GM12872 (cell line): ENCODE data around the gene SERINC5.

Experiments used
- TF ChIP-seq, protein P1 (sequence below): IDR thresholded peaks from 3 replicates; pipeline ENCODE4 v1.5.1; 2011; ENCODE audit warnings: low read depth, mild to moderate bottlenecking, low read length, moderate library complexity; ENCODE audit not compliant: insufficient read depth

SERINC5 gene

DNA sequence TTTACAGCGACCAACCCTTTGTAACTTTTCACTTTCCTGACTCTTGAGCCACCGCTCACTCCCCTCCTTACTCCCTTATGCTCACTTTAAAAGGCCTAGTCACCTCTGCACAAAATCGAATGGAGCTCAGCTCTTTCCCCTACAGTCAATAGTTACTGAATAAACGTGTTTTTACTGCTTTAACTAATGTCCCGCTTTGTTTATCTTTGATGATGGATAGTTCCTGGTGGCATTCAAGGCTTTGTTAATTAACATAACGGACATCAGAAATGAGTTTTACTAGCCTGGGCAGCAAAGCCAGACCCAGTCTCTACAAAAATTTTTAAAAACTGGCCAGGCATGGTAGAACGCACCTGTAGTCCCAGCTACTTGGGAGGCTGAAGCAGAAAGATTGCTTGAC, 5.0 kb downstream of the SERINC5 start:
- TF ChIP-seq, protein P1, sequence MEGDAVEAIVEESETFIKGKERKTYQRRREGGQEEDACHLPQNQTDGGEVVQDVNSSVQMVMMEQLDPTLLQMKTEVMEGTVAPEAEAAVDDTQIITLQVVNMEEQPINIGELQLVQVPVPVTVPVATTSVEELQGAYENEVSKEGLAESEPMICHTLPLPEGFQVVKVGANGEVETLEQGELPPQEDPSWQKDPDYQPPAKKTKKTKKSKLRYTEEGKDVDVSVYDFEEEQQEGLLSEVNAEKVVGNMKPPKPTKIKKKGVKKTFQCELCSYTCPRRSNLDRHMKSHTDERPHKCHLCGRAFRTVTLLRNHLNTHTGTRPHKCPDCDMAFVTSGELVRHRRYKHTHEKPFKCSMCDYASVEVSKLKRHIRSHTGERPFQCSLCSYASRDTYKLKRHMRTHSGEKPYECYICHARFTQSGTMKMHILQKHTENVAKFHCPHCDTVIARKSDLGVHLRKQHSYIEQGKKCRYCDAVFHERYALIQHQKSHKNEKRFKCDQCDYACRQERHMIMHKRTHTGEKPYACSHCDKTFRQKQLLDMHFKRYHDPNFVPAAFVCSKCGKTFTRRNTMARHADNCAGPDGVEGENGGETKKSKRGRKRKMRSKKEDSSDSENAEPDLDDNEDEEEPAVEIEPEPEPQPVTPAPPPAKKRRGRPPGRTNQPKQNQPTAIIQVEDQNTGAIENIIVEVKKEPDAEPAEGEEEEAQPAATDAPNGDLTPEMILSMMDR: no peak

DNA sequence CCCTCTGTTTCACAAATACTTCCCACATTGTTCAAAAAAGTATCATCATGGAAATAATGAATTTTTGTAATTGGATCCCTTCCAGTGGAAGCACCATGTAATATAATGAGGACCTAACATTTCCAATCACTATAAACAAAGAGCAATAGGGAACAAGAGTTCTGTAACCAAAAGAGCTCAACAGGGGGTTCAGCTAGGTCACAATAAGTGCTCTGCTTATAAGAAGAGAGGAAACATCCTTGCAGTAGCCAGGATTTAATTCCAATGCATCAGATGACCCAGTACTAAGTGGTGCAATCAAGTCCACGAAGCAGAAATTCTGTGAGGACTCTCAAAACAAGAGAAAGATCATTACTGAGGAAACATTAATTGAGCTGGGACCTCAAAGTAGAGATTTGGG, 5.9 kb downstream of the SERINC5 start:
- TF ChIP-seq, protein P1: no peak

DNA sequence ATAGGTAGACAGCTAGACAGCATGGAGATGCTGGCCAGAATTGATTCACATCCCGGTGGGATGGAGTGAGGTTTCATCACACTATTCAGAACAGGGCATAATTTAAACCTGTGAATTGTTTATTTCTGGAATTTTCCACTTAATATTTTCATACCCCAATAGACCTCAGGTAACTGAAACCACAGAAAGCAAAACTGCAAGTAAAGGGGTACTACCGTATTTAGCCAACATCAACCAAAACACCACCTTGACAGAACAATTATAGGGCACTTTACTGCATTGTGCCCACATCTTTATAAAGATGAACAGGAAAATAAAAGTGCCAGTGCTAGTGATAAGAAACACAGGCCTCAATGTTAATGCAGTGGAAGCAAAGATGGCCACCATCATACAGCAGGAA, 7.5 kb downstream of the SERINC5 start:
- TF ChIP-seq, protein P1: no peak

DNA sequence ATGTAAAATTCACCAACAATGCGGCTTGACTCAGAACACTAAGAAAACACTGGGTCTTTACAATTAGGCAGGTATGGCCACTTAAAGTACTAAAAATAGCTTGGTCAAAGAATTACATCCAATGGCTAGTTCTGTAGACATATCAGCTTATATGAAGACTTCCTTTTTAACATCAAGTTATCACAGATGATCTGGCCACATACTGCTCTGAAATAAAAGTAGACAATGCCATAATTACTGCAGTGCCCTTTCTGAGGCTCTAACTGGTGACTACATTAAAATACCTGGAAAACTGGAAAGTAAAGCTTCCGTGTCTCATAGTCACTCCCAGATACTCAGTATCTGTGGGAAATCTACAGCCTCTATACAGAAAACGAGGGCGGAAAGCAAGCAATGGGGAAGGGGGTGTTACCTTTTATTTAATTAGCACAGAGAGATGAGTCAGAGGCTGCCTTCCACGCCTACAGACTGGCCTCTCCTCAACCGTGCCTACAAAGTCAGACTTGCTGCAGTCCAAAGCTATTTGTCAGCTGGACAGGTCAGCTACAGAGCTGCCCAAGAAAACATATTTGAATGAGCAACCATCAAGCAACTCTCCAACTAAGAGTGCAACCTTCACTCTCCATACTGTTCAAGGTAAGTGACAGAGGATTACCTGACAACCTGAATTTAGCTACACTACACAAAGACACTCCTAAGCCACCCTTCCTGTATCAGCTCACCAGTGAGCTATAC, 8.7 kb downstream of the SERINC5 start:
- TF ChIP-seq, protein P1: no peak

DNA sequence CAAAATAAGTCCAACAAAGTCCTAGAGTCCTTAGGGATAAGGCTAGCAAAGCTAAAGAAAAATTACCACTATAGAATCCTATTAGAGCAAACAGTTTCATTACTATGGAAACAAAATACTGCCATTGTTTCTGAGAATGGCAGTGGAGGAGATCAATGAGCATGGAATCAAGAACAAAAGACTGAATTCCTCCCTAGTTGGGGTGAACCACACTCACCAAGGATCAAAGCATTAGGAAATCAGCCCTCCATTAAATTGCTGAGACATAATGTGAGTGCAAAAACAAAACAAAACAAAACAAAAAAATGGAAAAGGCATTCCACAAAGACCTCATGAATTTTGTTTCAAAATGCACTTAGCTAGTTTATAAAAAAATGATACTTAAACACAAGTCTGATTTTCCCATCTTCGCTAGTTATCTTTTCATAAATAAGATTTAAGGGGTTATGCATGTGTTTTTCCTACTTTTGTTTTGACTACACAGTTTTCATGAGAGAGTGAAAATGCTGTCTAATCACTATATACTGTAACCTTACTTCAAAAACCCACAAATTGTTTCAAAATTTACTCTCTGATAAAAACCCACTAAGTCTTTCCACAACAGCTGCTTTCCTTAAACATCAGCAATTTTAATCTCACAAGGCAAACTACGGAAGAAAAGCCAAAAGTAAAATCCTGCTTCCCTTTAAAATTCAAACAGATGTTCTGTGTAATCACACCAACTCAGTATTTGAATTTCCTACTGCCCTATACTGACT, 9.7 kb downstream of the SERINC5 start:
- TF ChIP-seq, protein P1: no peak

DNA sequence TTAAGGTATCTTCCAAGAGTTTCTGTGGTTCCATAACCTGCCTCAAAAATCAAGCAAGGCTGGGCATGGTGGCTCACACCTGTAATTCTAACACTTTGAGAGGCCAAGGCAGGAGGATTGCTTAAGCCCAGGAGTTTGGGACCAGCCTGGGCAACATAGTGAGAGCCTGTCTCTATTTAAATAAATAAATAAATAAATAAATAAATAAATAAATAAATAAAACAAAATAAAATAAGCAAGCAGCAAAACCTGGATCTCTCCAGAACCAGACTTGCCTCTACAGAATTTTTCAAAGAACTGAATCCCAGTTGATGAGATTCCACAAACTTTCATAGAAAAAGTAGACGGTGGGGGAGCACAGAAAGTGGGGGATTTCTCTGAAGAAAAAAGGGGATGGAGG, 12.3 kb downstream of the SERINC5 start:
- TF ChIP-seq, protein P1: no peak

DNA sequence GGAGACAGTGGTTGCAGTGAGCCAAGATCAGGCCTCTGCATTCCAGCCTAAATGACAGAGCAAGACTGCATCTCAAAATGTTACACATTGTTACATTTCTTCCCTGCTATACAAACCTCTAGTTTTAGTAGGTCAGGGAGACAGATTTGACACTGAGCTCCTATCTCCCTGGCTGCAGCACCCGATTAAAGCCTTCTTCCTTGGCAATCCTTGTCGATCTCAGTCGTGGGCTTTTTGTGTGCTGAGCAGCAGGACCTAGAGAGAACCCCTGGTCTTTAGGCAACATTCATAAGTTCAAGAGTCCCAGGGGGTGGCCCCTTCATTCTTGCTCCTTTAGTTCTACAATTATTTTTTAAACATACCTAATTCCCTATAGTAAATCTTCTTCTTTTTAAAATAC, 13.0 kb downstream of the SERINC5 start:
- TF ChIP-seq, protein P1: no peak
